Spleen (tissue), 7 donors: ENCODE measurements around the gene GALNTL6.
"Not testable (repeated sequence)": the region's sequence is repeated elsewhere in the genome, so short reads cannot be mapped to it uniquely, and the experiment has no call there.

Experiments
- POLR2A ChIP-seq, 3 donors: fragments of 450-650 bp; IDR thresholded peaks; one replicate each; pipeline ENCODE4 v1.5.1; 2017; ENCODE audit warnings: antibody characterized with exemption in 3 of 3, mild to moderate bottlenecking in 1 of 3
- POLR2AphosphoS5 ChIP-seq, 3 donors: sonication (generic); formaldehyde crosslinking; IDR thresholded peaks; one replicate each; pipeline ENCODE4 v1.5.1; 2017; ENCODE audit warnings: antibody characterized with exemption in 3 of 3
- TF ChIP-seq, protein P1 (sequence below), 11 experiments: fragments of 200-600 bp in 7 of 11; fragments of 450-650 bp in 4 of 11; sonication (generic) in 4 of 11; IDR thresholded peaks in 8 of 11; conservative IDR thresholded peaks in 3 of 11; 1 replicate in 7 of 11; 2 replicates in 4 of 11; pipeline versions ENCODE4 v1.4.0 to v1.8.0; 2016 to 2021; ENCODE audit warnings: antibody characterized with exemption in 11 of 11, inconsistent platforms in 4 of 11, mild to moderate bottlenecking in 1 of 11
- donor health status: DM: no; HTN: no; CAD: no; lungs with moderate emphysema.
- donor health status: DM: no; HTN: no; CAD: no.
- donor health status: DM: no; HTN: no; CAD: no.

DNA sequence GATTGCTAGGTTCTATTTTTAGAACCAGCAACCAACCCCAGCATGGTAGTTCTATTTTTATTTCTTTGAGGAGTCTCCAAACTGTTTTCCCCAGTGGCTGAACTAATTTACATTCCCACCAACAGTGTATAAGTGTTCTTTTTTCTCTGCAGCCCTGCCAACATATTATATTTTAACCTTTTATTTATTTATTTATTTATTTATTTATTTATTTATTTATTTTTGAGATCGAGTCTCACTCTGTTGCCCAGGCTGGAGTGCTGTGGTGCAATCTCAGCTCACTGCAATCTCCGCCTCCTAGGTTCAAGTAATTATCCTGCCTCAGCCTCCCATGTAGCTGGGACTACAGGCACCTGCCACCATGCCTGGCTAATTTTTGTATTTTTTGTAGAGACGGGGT is 1074.2 kb downstream of the GALNTL6 start:
- TF ChIP-seq POLR2A, POLR2AphosphoS5 (IDR thresholded peaks at IDR 0.05): not testable (repeated sequence)
- TF ChIP-seq, protein P1, sequence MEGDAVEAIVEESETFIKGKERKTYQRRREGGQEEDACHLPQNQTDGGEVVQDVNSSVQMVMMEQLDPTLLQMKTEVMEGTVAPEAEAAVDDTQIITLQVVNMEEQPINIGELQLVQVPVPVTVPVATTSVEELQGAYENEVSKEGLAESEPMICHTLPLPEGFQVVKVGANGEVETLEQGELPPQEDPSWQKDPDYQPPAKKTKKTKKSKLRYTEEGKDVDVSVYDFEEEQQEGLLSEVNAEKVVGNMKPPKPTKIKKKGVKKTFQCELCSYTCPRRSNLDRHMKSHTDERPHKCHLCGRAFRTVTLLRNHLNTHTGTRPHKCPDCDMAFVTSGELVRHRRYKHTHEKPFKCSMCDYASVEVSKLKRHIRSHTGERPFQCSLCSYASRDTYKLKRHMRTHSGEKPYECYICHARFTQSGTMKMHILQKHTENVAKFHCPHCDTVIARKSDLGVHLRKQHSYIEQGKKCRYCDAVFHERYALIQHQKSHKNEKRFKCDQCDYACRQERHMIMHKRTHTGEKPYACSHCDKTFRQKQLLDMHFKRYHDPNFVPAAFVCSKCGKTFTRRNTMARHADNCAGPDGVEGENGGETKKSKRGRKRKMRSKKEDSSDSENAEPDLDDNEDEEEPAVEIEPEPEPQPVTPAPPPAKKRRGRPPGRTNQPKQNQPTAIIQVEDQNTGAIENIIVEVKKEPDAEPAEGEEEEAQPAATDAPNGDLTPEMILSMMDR (IDR thresholded peaks at IDR 0.05 in 8 of 11, conservative IDR thresholded peaks at IDR 0.05 in 3 of 11): not testable (repeated sequence)
